Measurements from ENCODE around the gene MCTP1.

GRCh38 chr5:94932259-94932658, 352.6 kb downstream of the MCTP1 start:
- no peak for TF ChIP-seq POLR2A (IDR thresholded peaks at IDR 0.05; ENCODE audit: low read depth)
- no peak for TF ChIP-seq POLR2AphosphoS5 (IDR thresholded peaks at IDR 0.05)
- TF ChIP-seq CTCF (IDR thresholded peaks at IDR 0.05) = no peak

Measured in esophagus muscularis mucosa (tissue), 3 donors.